ENCODE measurements around the gene UBE2J2.

The UBE2J2 gene

DNA sequence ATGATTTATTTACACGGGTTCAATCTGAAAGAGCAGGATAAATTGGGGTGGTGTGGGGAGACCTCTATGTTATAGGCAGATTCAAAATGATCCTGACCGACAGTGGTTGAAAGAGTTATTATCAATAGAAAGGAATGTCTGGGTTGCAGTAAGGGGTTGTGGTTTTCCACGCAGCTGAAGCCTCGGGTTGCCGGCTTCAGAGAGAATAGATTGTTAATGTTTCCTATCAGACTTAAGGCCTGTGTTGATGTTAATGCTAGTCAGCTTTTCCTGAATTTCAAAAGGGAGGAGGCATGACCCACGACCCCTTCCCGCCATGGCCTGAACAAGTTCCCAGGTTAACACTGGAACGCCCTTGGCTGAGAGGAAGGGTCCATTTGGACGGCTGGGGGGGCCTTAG lies 2.2 kb upstream of the UBE2J2 start:
- Histone ChIP-seq H3K27ac (ENCODE audit: low read depth, low read length, poor library complexity, severe bottlenecking) (no peak overlapping the region), H3K4me3 (ENCODE audit: low read depth, low read length, poor library complexity, severe bottlenecking) (no peak overlapping the region), H3K79me2 (ENCODE audit: insufficient read depth, low read length) (peaks cover 24% of the 10 kb centered on the region), H3K36me3 (ENCODE audit: insufficient read depth, low read length) (peaks cover 14% of the 10 kb centered on the region), H3K4me2 (ENCODE audit: low read length) (no peak overlapping the region), H3K4me1 (ENCODE audit: insufficient read depth, low read length, severe bottlenecking) (peaks cover 27% of the 10 kb centered on the region), H2AFZ (ENCODE audit: low read length) (no peak overlapping the region), H3K9me2 (ENCODE audit: low read depth, low read length) (no peaks in the 10 kb centered on the region), H3K9ac (ENCODE audit: low read length) (no peak overlapping the region), H3F3A (ENCODE audit: insufficient read depth, low read length) (no peaks in the 10 kb centered on the region), H4K20me1 (ENCODE audit: insufficient read depth, low read length) (no peaks in the 10 kb centered on the region), H3K9me3 (ENCODE audit: low read length) (peaks cover 3% of the 10 kb centered on the region; the same call in 1 of the 2 replicates), H3K27me3 (ENCODE audit: insufficient read depth, low read length) (no peaks in the 10 kb centered on the region)
- TF ChIP-seq, protein P1, sequence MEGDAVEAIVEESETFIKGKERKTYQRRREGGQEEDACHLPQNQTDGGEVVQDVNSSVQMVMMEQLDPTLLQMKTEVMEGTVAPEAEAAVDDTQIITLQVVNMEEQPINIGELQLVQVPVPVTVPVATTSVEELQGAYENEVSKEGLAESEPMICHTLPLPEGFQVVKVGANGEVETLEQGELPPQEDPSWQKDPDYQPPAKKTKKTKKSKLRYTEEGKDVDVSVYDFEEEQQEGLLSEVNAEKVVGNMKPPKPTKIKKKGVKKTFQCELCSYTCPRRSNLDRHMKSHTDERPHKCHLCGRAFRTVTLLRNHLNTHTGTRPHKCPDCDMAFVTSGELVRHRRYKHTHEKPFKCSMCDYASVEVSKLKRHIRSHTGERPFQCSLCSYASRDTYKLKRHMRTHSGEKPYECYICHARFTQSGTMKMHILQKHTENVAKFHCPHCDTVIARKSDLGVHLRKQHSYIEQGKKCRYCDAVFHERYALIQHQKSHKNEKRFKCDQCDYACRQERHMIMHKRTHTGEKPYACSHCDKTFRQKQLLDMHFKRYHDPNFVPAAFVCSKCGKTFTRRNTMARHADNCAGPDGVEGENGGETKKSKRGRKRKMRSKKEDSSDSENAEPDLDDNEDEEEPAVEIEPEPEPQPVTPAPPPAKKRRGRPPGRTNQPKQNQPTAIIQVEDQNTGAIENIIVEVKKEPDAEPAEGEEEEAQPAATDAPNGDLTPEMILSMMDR (IDR thresholded peaks at IDR 0.05; ENCODE audit: low read length), result no peak
- no peak for TF ChIP-seq EZH2 (IDR thresholded peaks at IDR 0.05; ENCODE audit: borderline replicate concordance, low read length)

DNA sequence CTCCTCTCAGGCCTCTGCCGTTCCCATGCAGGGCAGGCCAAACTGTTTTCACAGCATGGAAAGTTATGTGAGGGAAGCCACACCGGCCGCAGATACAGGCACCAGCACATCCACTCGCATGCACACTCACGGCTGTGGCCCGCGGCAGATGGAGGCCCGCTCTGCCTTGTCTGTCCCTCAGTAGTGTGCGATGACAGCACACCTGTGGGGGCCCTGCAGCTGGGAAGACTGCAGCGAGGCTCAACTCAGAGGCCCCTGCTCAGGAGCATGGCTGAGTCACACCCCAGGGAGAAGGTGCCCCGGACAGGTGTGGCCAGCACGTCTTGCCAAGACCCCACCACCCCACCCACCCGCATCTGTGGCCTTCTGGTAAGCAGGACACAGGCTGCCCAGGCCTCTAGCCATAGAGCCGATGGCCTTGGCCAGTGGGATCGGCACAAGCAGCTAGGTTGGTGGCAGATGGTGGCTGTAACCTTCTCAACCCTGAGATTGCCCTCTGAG lies 1.3 kb upstream of the UBE2J2 start:
- Histone ChIP-seq H3K4me3 (ENCODE audit: low read depth, low read length, poor library complexity, severe bottlenecking) (no peak overlapping the region), H3K27me3 (ENCODE audit: insufficient read depth, low read length) (no peaks in the 10 kb centered on the region), H3K36me3 (ENCODE audit: insufficient read depth, low read length) (peaks cover 14% of the 10 kb centered on the region), H3K27ac (ENCODE audit: low read depth, low read length, poor library complexity, severe bottlenecking) (no peak overlapping the region), H4K20me1 (ENCODE audit: insufficient read depth, low read length) (no peaks in the 10 kb centered on the region), H3K9me2 (ENCODE audit: low read depth, low read length) (no peaks in the 10 kb centered on the region), H3F3A (ENCODE audit: insufficient read depth, low read length) (no peaks in the 10 kb centered on the region), H3K79me2 (ENCODE audit: insufficient read depth, low read length) (peaks cover 32% of the 10 kb centered on the region), H3K9me3 (ENCODE audit: low read length) (peaks cover 3% of the 10 kb centered on the region; the same call in 1 of the 2 replicates), H3K4me2 (ENCODE audit: low read length) (no peak overlapping the region; the same call in 1 of the 2 replicates), H3K9ac (ENCODE audit: low read length) (no peak overlapping the region), H2AFZ (ENCODE audit: low read length) (no peak overlapping the region), H3K4me1 (ENCODE audit: insufficient read depth, low read length, severe bottlenecking) (peaks cover 28% of the 10 kb centered on the region)
- no peak for TF ChIP-seq EZH2 (IDR thresholded peaks at IDR 0.05; ENCODE audit: borderline replicate concordance, low read length)
- TF ChIP-seq, protein P1 (IDR thresholded peaks at IDR 0.05; ENCODE audit: low read length), result no peak

DNA sequence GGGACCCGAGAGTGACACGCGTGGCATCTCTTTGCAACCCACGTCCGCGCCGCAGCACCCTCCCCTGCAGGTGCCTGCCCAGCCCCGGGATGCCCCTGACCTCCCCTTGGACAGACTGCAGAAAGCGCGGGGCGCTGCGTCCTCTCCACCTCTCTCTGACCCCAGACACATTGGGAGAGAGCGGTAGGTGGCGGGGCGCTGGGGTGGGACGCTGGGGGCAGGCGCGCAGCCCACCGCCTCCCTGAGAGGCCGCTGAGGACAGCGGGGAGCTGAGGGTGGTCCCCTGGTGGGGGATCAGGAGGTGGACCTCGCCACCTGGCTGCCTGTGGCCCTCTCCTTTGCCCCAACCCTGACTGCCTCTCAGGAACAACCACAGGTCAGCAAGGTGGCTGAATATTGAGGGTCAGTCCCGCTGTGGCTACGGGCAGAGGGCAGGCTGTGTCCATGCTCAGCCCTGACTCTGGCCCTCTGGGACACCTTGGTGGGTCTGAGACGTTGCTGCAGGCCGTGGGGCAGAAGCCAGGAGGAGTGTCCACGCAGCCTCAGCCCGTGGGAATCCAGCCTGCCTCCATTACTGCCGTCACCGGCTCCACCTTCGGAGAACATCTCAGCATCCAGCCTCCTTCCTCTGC lies 761 bp upstream of the UBE2J2 start:
- Histone ChIP-seq H3K4me2 (ENCODE audit: low read length) (peak overlapping the region; percentile 97), H3K27me3 (ENCODE audit: insufficient read depth, low read length) (no peaks in the 10 kb centered on the region), H3K27ac (ENCODE audit: low read depth, low read length, poor library complexity, severe bottlenecking) (no peak overlapping the region), H3F3A (ENCODE audit: insufficient read depth, low read length) (no peaks in the 10 kb centered on the region), H3K9me3 (ENCODE audit: low read length) (peaks cover 3% of the 10 kb centered on the region; the same call in 1 of the 2 replicates), H3K4me3 (ENCODE audit: low read depth, low read length, poor library complexity, severe bottlenecking) (peak overlapping the region; percentile 81), H4K20me1 (ENCODE audit: insufficient read depth, low read length) (no peaks in the 10 kb centered on the region), H3K9me2 (ENCODE audit: low read depth, low read length) (no peaks in the 10 kb centered on the region), H3K9ac (ENCODE audit: low read length) (peak overlapping the region; percentile 94), H3K4me1 (ENCODE audit: insufficient read depth, low read length, severe bottlenecking) (peaks cover 28% of the 10 kb centered on the region), H2AFZ (ENCODE audit: low read length) (no peak overlapping the region), H3K36me3 (ENCODE audit: insufficient read depth, low read length) (peaks cover 14% of the 10 kb centered on the region), H3K79me2 (ENCODE audit: insufficient read depth, low read length) (peaks cover 38% of the 10 kb centered on the region)
- no peak for TF ChIP-seq EZH2 (IDR thresholded peaks at IDR 0.05; ENCODE audit: borderline replicate concordance, low read length)
- TF ChIP-seq, protein P1 (IDR thresholded peaks at IDR 0.05; ENCODE audit: low read length), result no peak
